A673 (cell line): ENCODE data around the gene ZBTB8OS.

Source experiments
- EZH2 ChIP-seq: fragments of 200-600 bp; sonication (generic); IDR thresholded peaks from 2 replicates; pipeline ENCODE4 v1.6.1; 2017; ENCODE audit warnings: borderline replicate concordance, low read depth, mild to moderate bottlenecking, mixed read lengths, antibody characterized with exemption, low read length; ENCODE audit not compliant: poor library complexity, severe bottlenecking
- TF ChIP-seq, protein P1 (sequence below): fragments of 300-800, 200-600 bp; sonication (generic); conservative IDR thresholded peaks from 2 replicates; pipeline ENCODE4 v1.5.1; 2017; ENCODE audit warnings: low read depth, mild to moderate bottlenecking, antibody characterized with exemption, low read length, moderate library complexity, mixed read lengths

DNA sequence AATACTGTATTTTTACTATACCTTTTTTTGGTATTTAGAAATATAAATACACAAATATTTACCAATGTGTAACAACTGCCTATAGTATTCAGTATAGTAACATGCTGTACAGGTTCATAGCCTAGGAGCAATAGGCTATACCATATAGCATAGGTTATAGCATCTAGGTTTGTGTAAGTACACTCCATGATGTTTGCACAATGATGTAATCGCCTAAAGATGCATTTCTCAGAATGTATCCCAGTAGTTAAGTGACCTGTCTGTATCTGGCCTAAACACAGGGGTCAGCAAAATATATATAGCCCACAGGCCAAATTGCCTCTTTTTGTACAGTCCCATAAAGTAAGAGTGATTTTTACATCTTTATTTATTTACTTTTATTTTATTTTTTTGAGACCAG, 24.2 kb downstream of the ZBTB8OS start:
- TF ChIP-seq, protein P1, sequence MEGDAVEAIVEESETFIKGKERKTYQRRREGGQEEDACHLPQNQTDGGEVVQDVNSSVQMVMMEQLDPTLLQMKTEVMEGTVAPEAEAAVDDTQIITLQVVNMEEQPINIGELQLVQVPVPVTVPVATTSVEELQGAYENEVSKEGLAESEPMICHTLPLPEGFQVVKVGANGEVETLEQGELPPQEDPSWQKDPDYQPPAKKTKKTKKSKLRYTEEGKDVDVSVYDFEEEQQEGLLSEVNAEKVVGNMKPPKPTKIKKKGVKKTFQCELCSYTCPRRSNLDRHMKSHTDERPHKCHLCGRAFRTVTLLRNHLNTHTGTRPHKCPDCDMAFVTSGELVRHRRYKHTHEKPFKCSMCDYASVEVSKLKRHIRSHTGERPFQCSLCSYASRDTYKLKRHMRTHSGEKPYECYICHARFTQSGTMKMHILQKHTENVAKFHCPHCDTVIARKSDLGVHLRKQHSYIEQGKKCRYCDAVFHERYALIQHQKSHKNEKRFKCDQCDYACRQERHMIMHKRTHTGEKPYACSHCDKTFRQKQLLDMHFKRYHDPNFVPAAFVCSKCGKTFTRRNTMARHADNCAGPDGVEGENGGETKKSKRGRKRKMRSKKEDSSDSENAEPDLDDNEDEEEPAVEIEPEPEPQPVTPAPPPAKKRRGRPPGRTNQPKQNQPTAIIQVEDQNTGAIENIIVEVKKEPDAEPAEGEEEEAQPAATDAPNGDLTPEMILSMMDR: no peak
- no peak for TF ChIP-seq EZH2
